Psoas muscle (tissue), 8 donors: Measurements from ENCODE around the gene ADAMTSL1. TPM values are rescaled to one million over a fixed set of nuclear protein-coding genes. Genes with fewer than 3 reads are reported as not detected.

ENCODE experiments used
- ATAC-seq, 4 donors: fragments of 200-7000 bp; cut with Tn5 transposase; one replicate each; pipeline ENCODE4 v1.9.1; 2020; ENCODE audit warnings: moderate library complexity in 3 of 4, mild to moderate bottlenecking in 2 of 4
- DNase-seq, 2 donors: peaks; one replicate each; pipeline ENCODE4 v3.0.0-alpha.2; 2020
- H3K27ac ChIP-seq: fragments of 200-600 bp; one replicate; pipeline ENCODE4 v1.8.0; 2022
- H3K27me3 ChIP-seq, 3 donors: fragments of 200-600 bp in 1 of 3; one replicate each; pipeline versions ENCODE4 v1.6.1 to v1.8.0; 2013 to 2022; ENCODE audit warnings: low read length in 2 of 3, mild to moderate bottlenecking in 2 of 3, moderate library complexity in 1 of 3; ENCODE audit not compliant: insufficient read depth in 3 of 3
- H3K36me3 ChIP-seq, 2 donors: fragments of 200-600 bp in 1 of 2; one replicate each; pipeline versions ENCODE4 v1.6.1 to v1.8.0; 2013 to 2022; ENCODE audit warnings: low read depth in 1 of 2, mild to moderate bottlenecking in 1 of 2, moderate library complexity in 1 of 2; ENCODE audit not compliant: insufficient read depth in 1 of 2
- H3K4me1 ChIP-seq: fragments of 200-600 bp; one replicate; pipeline ENCODE4 v1.8.0; 2022
- H3K4me3 ChIP-seq: fragments of 200-600 bp; one replicate; pipeline ENCODE4 v1.8.0; 2022; ENCODE audit warnings: mild to moderate bottlenecking
- H3K9me3 ChIP-seq: fragments of 200-600 bp; one replicate; pipeline ENCODE4 v1.8.0; 2022
- WGBS, 3 donors: extraction: QIAGEN DNeasy Blood & Tissue Kit; methylation state at CpG; one replicate each; pipeline versions ENCODE4 v1.1.6 to v1.1.7; 2013; 5-methylcytosine and 5-hydroxymethylcytosine counted together
- intact Hi-C, 2 donors: fragments of 100-400 bp; cut with DNase I; formaldehyde crosslinking; loops; one replicate each; pipeline versions ENCODE4 v1.11.0 to v1.14.2; 2022
- polyA plus RNA-seq, 3 donors: library from polyadenylated mRNA; stranded (reverse); fragments of 200-250 nt; gene quantifications; one replicate each; pipeline ENCODE4 v1.2.3, GENCODE V29; 2013
- total RNA-seq, 4 donors: library from RNA; stranded (reverse); fragmentation: NEBNext Ultra II Directional in 2 of 4; extraction: Animal tissue kit (Norgen Biotek cat#: 25700) in 2 of 4; gene quantifications; one replicate each; pipeline versions ENCODE4 v1.2.1 to v1.2.4, GENCODE V29; 2021 to 2023
- TF ChIP-seq, protein P1 (sequence below): fragments of 200-600 bp; IDR thresholded peaks from one replicate; pipeline ENCODE4 v1.8.0; 2022; ENCODE audit warnings: antibody characterized with exemption
- donor health status: healthy with polysubstance abuse.
- donor health status: DM: no; HTN: no; CAD: no; lungs with moderate emphysema.
- donor health status: Bipolar disorder and iron deficiency.
- donor health status: healthy.
- donor health status: DM: yes; HTN: yes; CAD: no.
- donor health status: DM: no; HTN: no; CAD: no.
- donor health status: DM: no; HTN: no; CAD: no.
- donor health status: DM: yes; HTN: yes; CAD: no.

ADAMTSL1 gene
- total and polyA plus RNA-seq, 7 donors = 0.08 to 0.57 (median 0.28) TPM

DNA sequence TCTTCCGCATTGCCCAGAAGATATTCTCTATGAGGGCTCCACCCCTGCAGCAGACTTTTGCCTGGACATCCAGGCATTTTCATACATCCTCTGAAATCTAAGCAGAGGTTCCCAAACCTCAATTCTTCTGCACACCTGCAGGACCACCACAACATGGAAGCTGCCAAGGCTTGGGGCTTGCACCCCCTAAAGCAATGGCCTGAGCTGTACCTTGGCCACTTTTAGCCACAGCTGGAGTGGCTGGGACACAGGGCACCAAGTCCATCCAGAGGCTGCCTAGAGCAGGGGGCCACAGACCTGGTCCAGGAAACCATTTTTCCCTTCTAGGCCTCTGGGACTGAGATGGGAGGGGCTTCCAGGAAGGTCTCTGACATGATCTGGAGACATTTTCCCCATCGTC is 60.7 kb downstream of the ADAMTSL1 start:
- Histone ChIP-seq H3K27ac (no peak overlapping the region), H3K27me3 (no peaks in the 10 kb centered on the region), H3K4me3 (no peak overlapping the region), H3K9me3 (peaks cover 11% of the 10 kb centered on the region), H3K4me1 (no peaks in the 10 kb centered on the region), H3K36me3 (no peaks in the 10 kb centered on the region)
- 94 to 98% (median 97%) methylated on average over 2 of the region's 2 CpGs for WGBS, 3 donors
- DNase-seq (no peak), ATAC-seq (no peak)
- intact Hi-C loops = no loop called here
- TF ChIP-seq, protein P1, sequence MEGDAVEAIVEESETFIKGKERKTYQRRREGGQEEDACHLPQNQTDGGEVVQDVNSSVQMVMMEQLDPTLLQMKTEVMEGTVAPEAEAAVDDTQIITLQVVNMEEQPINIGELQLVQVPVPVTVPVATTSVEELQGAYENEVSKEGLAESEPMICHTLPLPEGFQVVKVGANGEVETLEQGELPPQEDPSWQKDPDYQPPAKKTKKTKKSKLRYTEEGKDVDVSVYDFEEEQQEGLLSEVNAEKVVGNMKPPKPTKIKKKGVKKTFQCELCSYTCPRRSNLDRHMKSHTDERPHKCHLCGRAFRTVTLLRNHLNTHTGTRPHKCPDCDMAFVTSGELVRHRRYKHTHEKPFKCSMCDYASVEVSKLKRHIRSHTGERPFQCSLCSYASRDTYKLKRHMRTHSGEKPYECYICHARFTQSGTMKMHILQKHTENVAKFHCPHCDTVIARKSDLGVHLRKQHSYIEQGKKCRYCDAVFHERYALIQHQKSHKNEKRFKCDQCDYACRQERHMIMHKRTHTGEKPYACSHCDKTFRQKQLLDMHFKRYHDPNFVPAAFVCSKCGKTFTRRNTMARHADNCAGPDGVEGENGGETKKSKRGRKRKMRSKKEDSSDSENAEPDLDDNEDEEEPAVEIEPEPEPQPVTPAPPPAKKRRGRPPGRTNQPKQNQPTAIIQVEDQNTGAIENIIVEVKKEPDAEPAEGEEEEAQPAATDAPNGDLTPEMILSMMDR = no peak

DNA sequence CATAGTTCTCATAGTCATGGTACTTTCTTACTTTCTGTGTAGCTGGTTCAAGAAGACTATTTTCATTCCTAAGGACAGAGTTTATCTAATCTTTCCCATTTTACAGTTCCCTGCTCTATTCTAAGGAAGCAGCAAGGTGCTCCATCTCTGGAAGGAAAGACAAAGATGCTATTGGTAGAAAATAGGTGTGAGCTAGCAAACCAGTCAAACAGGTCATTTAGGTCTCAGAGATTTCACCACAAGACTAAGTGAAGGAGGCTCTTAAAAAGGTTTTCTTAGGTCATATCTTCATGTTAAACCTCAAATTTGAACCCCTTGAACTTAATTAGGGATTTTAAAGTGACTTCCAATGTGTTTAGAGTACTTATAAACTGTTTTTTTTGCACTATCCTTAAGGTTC is 62.6 kb downstream of the ADAMTSL1 start:
- H3K4me3 ChIP-seq = no peak overlapping the region
- no peak overlapping the region for H3K27ac ChIP-seq
- DNase-seq (no peak), ATAC-seq (no peak)
- H3K4me1 ChIP-seq = no peaks in the 10 kb centered on the region
- intact Hi-C loops = no loop called here
- H3K9me3 ChIP-seq = peaks cover 11% of the 10 kb centered on the region
- no peaks in the 10 kb centered on the region for H3K27me3 ChIP-seq
- TF ChIP-seq, protein P1 = no peak
- H3K36me3 ChIP-seq = no peaks in the 10 kb centered on the region

DNA sequence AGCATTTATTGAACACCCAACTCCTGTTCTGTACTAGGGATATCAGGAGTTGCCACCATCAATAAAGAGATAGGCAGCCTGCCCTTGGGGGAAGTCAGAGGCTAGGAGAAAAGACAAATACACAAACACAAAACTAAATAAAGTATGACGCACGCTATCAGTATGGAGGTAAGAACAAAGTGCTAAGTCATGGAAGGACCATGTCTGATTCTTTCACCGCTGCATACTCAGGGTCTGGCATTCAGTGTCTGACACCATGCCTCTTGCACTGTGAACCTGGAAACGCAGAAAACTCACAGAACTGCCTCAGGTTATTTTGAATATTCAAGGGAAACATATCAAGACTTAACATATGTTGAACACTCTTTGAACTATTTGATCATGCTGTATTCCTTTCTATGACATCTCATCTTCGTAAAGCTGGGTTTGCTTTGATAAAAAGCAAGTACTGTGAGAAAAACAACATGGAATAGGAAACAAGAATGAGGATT is 65.3 kb downstream of the ADAMTSL1 start:
- Histone ChIP-seq H3K27ac (no peak overlapping the region), H3K4me1 (no peaks in the 10 kb centered on the region), H3K27me3 (no peaks in the 10 kb centered on the region), H3K9me3 (peaks cover 9% of the 10 kb centered on the region), H3K4me3 (no peak overlapping the region), H3K36me3 (no peaks in the 10 kb centered on the region)
- WGBS, 3 donors = 90 to 93% (median 92%) methylated on average over 5 of the region's 5 CpGs
- no peak for DNase-seq
- intact Hi-C loops = no loop called here
- TF ChIP-seq, protein P1 = no peak
- ATAC-seq = no peak

DNA sequence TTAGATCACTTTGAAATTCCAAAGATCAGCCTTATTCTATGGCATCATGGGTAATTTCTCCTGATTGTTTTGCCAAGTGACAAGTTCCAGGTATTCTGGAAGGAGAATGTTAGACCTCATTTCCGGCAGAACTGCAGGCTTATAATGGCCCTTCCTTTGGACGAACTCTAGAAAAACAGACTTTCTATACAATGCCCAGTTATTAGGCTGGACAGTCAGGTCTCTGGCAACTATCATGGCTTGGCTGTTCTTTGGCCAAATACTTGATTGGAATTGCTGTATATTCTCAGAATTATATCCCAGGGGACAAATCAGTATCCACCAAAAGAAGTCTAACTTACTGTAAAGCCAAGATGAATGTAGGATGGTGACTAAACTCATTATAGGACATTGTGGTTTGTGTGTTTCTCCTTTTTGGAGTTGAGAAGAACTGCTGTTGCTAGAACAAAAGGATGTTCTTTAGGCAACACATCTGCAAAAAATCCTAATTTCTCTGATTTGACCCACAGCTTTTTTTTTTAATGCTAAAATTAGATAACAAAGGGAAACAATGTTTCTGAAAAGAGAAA is 69.0 kb downstream of the ADAMTSL1 start:
- Histone ChIP-seq H3K27me3 (no peaks in the 10 kb centered on the region), H3K36me3 (no peaks in the 10 kb centered on the region), H3K4me3 (no peak overlapping the region), H3K9me3 (no peaks in the 10 kb centered on the region), H3K4me1 (no peaks in the 10 kb centered on the region), H3K27ac (no peak overlapping the region)
- intact Hi-C loops = no loop called here
- ATAC-seq (no peak), DNase-seq (no peak)
- 80 to 91% (median 84%) methylated on average over 2 of the region's 2 CpGs for WGBS, 3 donors
- TF ChIP-seq, protein P1 = no peak
